GOT3 (cell line): ENCODE results near the gene ISL1.

Experiments used
- DNase-seq: peaks from one replicate; lab custom pipeline; 2025; ENCODE audit warnings: mixed read lengths; lab: John Stamatoyannopoulos, UW

Gene ISL1

GRCh38 chr5:51383131-51384121 lies at the start of gene ISL1:
ISL1 (plus strand) TSS chr5:51383448; CDS start chr5:51383672, 224 bp downstream.
- DNase-seq, result no peak

- DNase-seq, result no peak
Measured at GRCh38 chr5:51336878-51337277, 46.4 kb upstream of the ISL1 start.

- no peak for DNase-seq
Measured at GRCh38 chr5:51345106-51345505, 38.1 kb upstream of the ISL1 start.

- DNase-seq, result no peak
Measured at GRCh38 chr5:51347157-51347556, 36.1 kb upstream of the ISL1 start.

GRCh38 chr5:51347704-51348103 lies 35.5 kb upstream of the ISL1 start:
- DNase-seq, result no peak

GRCh38 chr5:51371052-51371451 lies 12.2 kb upstream of the ISL1 start:
- no peak for DNase-seq

- no peak for DNase-seq
Measured at GRCh38 chr5:51373880-51374523, 9.2 kb upstream of the ISL1 start.

- no peak for DNase-seq
Measured at GRCh38 chr5:51375084-51375483, 8.2 kb upstream of the ISL1 start.

- DNase-seq, result no peak
Measured at GRCh38 chr5:51376509-51376908, 6.7 kb upstream of the ISL1 start.

GRCh38 chr5:51377151-51378060 lies 5.8 kb upstream of the ISL1 start:
- no peak for DNase-seq

- DNase-seq, result no peak
Measured at GRCh38 chr5:51378061-51378409, 5.2 kb upstream of the ISL1 start.

GRCh38 chr5:51378448-51379330 lies 4.6 kb upstream of the ISL1 start:
- DNase-seq, result no peak

GRCh38 chr5:51379331-51379700 lies 3.9 kb upstream of the ISL1 start:
- no peak for DNase-seq

GRCh38 chr5:51380603-51381207 lies 2.5 kb upstream of the ISL1 start:
- DNase-seq, result no peak

- no peak for DNase-seq
Measured at GRCh38 chr5:51381761-51382474, 1.3 kb upstream of the ISL1 start.

GRCh38 chr5:51382521-51383130 lies 622 bp upstream of the ISL1 start:
- DNase-seq, result no peak

GRCh38 chr5:51384281-51384840 lies 1.1 kb downstream of the ISL1 start:
- DNase-seq, result no peak

- DNase-seq, result no peak
Measured at GRCh38 chr5:51385216-51385615, 2.0 kb downstream of the ISL1 start.
